MCF 10A (cell line): Measurements from ENCODE around the gene CCT7. TPM values are rescaled to one million over a fixed set of nuclear protein-coding genes. Genes with fewer than 3 reads are reported as not detected.
A peak's percentile ranks its signal among the peaks of the same experiment; 100 is the strongest.

ENCODE experiments used
- BruUV-seq: library from RNA; stranded (reverse); fragments of 400-500 nt; replicated peaks from 2 replicates; lab custom pipeline; 2021; lab: Mats Ljungman, UMichigan
- CTCF ChIA-PET: fragments of 300-600 bp; sonication (Branson Sonifier 250); formaldehyde crosslinking; extraction: SDS; loops from one replicate; lab custom pipeline; 2021; ENCODE audit warnings: antibody characterized with exemption, inconsistent platforms; lab: Yijun Ruan, JAX
- POLR2A ChIA-PET: fragments of 300-600, 350-650 bp; sonication (Branson Sonifier 250); formaldehyde crosslinking; extraction: SDS; loops from one replicate; lab custom pipeline; 2020; ENCODE audit warnings: antibody characterized with exemption, inconsistent platforms; lab: Yijun Ruan, JAX
- DNase-seq: peaks from one replicate; pipeline ENCODE4 v3.0.0-alpha.2; 2018; ENCODE audit not compliant: unreplicated experiment
- H3K27ac Mint-ChIP-seq: one replicate; pipeline ENCODE4 v1.8.0; 2022; ENCODE audit warnings: mild to moderate bottlenecking, low read depth, mixed read lengths; ENCODE audit not compliant: unreplicated experiment
- H3K27me3 Mint-ChIP-seq: one replicate; pipeline ENCODE4 v1.8.0; 2022; ENCODE audit warnings: mixed read lengths; ENCODE audit not compliant: insufficient read depth, unreplicated experiment
- H3K36me3 Mint-ChIP-seq: one replicate; pipeline ENCODE4 v1.8.0; 2022; ENCODE audit warnings: mild to moderate bottlenecking, moderate library complexity, mixed read lengths; ENCODE audit not compliant: insufficient read depth, unreplicated experiment
- H3K4me1 Mint-ChIP-seq: one replicate; pipeline ENCODE4 v1.8.0; 2022; ENCODE audit warnings: mixed read lengths; ENCODE audit not compliant: insufficient read depth, unreplicated experiment
- H3K4me3 Mint-ChIP-seq: one replicate; pipeline ENCODE4 v1.8.0; 2022; ENCODE audit warnings: mild to moderate bottlenecking, moderate library complexity, mixed read lengths; ENCODE audit not compliant: unreplicated experiment
- H3K9me3 Mint-ChIP-seq: one replicate; pipeline ENCODE4 v1.8.0; 2022; ENCODE audit warnings: mixed read lengths; ENCODE audit not compliant: unreplicated experiment
- CTCF ChIP-seq: fragments of 200-600 bp; IDR thresholded peaks from one replicate; pipeline ENCODE4 v1.8.0; 2022; ENCODE audit warnings: antibody characterized with exemption, mild to moderate bottlenecking; ENCODE audit not compliant: unreplicated experiment
- intact Hi-C: fragments of 100-400 bp; cut with micrococcal nuclease; formaldehyde crosslinking; loops from 2 replicates; pipeline ENCODE4 v1.14.1; 2022
- total RNA-seq: library from RNA; stranded (reverse); gene quantifications from 2 replicates; pipeline ENCODE4 v1.2.3, GENCODE V29; 2022

Gene CCT7
- total RNA-seq, 1 experiment from 2014 or later, result 495 TPM

GRCh38 chr2:73232403-73233153, 1.5 kb upstream of the CCT7 start:
- no peak for DNase-seq
- intact Hi-C loops, result no loop called here
- Mint-ChIP-seq H3K36me3 (peaks cover 22% of the 10 kb centered on the region), H3K4me1 (peaks cover 23% of the 10 kb centered on the region), H3K27ac (no peak overlapping the region), H3K9me3 (no peaks in the 10 kb centered on the region), H3K27me3 (no peaks in the 10 kb centered on the region), H3K4me3 (peak overlapping the region; percentile 75)
- TSS peak; percentile 17 for BruUV-seq
- TF ChIP-seq CTCF, result no peak
- POLR2A ChIA-PET, result interaction anchor here (0.5 to 9.2 kb wide), 15 partner anchors 9 to 1902 kb away, joined by 3 to 74 read pairs (median 8); partner anchors contain the start of genes EGR4, RAB11FIP5, SMYD5 and TPRKB
- CTCF ChIA-PET, result interaction anchor here (1.0 to 8.1 kb wide), 6 partner anchors 12 to 57 kb away, joined by 3 to 36 read pairs (median 6); partner anchors contain the start of gene SMYD5

DNA sequence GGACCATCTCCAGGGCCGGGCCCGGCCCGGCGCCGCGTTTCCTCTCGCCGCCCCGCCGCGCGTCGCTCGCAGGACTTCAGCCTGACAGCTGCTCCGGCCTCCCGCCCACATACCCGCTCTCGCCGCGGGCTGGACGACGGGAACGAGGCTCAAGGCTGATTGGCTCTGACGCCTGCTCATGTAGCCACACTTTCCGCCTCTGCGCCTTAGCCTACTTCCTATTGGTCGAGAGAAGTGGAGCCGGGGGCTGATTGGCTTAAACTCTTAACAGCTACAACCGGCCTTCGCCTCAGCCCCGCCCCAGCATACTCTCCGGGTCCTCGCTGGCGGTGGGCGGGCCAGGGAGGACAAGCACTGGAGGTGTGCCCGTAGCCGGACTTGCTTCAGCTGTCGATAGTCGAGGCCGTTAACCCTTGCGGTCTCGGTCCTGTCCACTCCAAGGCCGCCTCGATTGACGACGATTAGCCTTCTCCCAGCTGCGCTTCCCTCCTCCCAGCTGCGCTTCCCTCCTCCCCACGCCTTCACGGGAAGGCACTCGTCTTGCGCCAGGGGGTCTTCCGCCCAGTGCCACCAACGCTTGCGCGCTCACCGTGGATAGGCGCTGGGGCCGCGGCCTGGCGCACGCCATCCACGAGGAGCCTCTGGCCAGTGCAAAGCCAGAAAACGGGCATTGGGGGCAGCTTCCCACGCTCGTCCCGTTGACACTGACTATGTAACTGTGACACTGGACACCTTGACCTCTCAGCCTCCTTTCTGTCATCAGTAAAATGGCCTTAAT, 765 bp upstream of the CCT7 start, which contains the start of gene PRADC1:
TSS of gene PRADC1 (minus strand) at position 86 of the 778 bp plus-strand sequence. CDS start at position 7, 79 bp downstream.
- BruUV-seq, result no TSS peak
- no peak for TF ChIP-seq CTCF
- H3K36me3 Mint-ChIP-seq, result peaks cover 22% of the 10 kb centered on the region

GRCh38 chr2:73235315-73236028, 1.4 kb downstream of the CCT7 start:
- TF ChIP-seq CTCF, result no peak
- intact Hi-C loops, result no loop called here
- H3K27me3 Mint-ChIP-seq, result no peaks in the 10 kb centered on the region
- ChIA-PET CTCF (interaction anchor here (0.5 to 8.1 kb wide), 8 partner anchors 15 to 962 kb away, joined by 3 to 36 read pairs (median 3); partner anchors contain the start of gene SMYD5), POLR2A (interaction anchor here (0.8 to 9.2 kb wide), 6 partner anchors 9 to 165 kb away, joined by 4 to 74 read pairs (median 8); no protein-coding TSS in a partner anchor)
- BruUV-seq, result no TSS peak
- H3K9me3 Mint-ChIP-seq, result no peaks in the 10 kb centered on the region
- no peak for DNase-seq
- peak overlapping the region; percentile 98 for H3K27ac Mint-ChIP-seq
- peaks cover 31% of the 10 kb centered on the region for H3K36me3 Mint-ChIP-seq
- peak overlapping the region; percentile 75 for H3K4me3 Mint-ChIP-seq
- H3K4me1 Mint-ChIP-seq, result peaks cover 23% of the 10 kb centered on the region

More for the DNA sequence above, 765 bp upstream of the CCT7 start, which contains the start of gene PRADC1:
- Mint-ChIP-seq H3K27ac (peak within 1 kb of the TSS; percentile 98), H3K9me3 (no peaks in the 10 kb centered on the region), H3K4me1 (peaks cover 23% of the 10 kb centered on the region), H3K4me3 (peak within 1 kb of the TSS; percentile 75), H3K27me3 (no peaks in the 10 kb centered on the region)
- ChIA-PET CTCF (interaction anchor here (1.0 to 8.1 kb wide), 6 partner anchors 11 to 56 kb away, joined by 3 to 36 read pairs (median 6); partner anchors contain the start of gene SMYD5), POLR2A (interaction anchor here (0.5 to 9.2 kb wide), 16 partner anchors 10 to 1903 kb away, joined by 3 to 74 read pairs (median 6); partner anchors contain the start of genes EGR4, RAB11FIP5, SMYD5 and TPRKB)
- DNase-seq, result peak; percentile 100
- intact Hi-C loops, result no loop called here
